ENCODE data around the gene GP1BB. TPM values are rescaled to one million over a fixed set of nuclear protein-coding genes. Genes with fewer than 3 reads are reported as not detected.

Gene GP1BB
- total and polyA plus RNA-seq, 2 of the 13 experiments (the other 11 are each of a cell fraction or from before 2014, with no cell fraction given): not detected

GRCh38 chr22:19719050-19719482 lies 4.3 kb upstream of the GP1BB start (continued):
- TF ChIP-seq KIAA2018 (CRISPR knock-in tag; IDR thresholded peaks at IDR 0.05; ENCODE audit: borderline replicate concordance) (no peak), THAP7 (CRISPR knock-in tag; IDR thresholded peaks at IDR 0.05) (no peak), ETV6 (CRISPR knock-in tag; conservative IDR thresholded peaks at IDR 0.05) (no peak), HNF1A (IDR thresholded peaks at IDR 0.05; ENCODE audit: low read depth) (no peak), HNF1A (CRISPR knock-in tag; IDR thresholded peaks at IDR 0.05; ENCODE audit: borderline replicate concordance) (no peak), SRF (IDR thresholded peaks at IDR 0.05; ENCODE audit: low read depth, low read length) (no peak)

Measured in HepG2 (cell line).